CD4-positive, alpha-beta T cell treated with Interleukin-17A for 4 hours (primary cell): ENCODE data around the gene CCDC154.
"Not testable (repeated sequence)": the region's sequence is repeated elsewhere in the genome, so short reads cannot be mapped to it uniquely, and the experiment has no call there.

ENCODE experiments used
- DNase-seq: peaks from one replicate; pipeline ENCODE4 v3.0.0-alpha.2; 2020; ENCODE audit warnings: mixed read lengths

The CCDC154 gene

DNA sequence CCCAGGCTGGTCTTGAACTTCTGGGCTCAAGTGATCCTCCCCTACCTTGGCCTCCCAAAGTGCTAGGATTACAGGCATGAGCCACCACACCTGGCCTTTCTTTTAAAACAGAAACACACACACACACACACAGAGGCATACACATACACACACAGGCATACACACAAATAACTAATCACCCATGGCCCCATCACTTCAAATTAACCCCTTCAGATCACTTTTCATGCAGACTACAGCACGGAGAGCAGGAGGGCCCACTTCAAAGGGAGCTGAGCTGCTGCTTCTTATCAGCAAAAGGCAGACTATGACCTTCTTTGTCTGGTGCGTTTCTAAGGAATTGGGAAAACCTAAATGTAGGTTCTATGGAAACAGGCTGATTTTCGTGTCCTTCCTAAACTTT is 28.6 kb upstream of the CCDC154 start:
- no peak for DNase-seq

DNA sequence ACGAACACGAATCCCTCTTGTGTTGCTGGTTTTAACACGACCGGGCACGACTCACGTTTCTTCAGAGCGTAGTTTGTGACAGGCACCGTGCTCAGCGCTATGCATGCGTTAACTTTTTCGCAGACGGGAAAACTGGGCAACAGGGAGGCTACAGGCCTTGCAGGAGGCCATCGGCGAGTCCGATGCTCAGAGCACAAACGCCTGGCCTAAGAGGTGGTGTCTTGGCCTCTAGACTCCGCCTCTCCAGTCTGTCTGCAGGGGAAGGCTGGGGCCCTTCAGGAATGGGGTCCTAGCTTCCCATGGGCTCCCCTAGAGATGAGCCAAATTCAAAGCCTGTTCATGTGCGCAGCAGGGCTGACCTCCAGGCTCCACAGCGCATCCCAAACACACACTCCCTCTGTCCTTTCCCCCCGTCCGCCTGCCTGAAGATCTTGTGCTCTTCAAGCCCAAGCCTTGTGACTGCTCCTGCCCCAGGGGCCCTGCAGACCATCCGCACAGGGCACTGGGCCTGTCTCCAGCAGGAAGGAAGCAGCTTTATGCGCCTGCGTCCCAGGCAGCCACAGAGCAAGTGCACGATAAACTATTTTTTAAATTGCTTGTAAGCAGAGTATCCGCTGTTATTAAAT is 27.3 kb upstream of the CCDC154 start:
- no peak for DNase-seq

DNA sequence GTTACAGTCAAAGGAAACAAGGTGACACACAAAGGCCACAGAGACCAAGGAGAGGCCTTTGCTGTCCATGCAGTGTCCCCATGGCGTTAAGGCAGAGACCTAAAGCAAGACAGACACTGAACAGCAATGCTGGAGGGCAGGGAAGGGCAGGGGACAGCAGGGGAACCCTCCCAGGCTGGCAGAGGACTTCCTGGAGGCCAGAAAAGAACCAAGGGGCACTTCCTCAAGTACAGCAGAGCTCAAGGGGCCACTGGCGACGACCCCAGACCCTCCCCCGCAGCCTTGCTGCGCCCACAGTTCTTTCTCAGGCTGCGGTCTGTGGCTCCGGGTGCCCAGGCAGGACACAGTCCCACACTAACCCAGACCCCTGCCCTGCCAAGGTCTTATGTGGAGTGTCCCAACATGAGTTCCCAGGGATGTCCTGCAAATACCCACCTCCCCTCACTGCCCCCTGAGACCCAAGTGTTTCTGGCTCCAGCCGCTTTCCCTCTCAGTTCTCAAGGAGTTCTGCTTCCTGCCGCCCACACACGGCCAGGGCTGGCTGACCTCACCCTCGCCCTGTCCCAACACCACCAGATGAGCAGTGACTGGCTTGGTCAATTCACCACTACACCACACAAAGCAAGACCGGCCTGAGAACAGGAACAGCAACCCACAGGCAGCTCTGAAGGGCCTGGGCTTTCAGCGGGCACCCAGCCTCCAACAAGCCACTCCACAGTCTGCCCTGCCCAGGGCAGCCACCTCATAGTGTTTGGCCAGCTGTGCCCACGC is 26.3 kb upstream of the CCDC154 start:
- no peak for DNase-seq

DNA sequence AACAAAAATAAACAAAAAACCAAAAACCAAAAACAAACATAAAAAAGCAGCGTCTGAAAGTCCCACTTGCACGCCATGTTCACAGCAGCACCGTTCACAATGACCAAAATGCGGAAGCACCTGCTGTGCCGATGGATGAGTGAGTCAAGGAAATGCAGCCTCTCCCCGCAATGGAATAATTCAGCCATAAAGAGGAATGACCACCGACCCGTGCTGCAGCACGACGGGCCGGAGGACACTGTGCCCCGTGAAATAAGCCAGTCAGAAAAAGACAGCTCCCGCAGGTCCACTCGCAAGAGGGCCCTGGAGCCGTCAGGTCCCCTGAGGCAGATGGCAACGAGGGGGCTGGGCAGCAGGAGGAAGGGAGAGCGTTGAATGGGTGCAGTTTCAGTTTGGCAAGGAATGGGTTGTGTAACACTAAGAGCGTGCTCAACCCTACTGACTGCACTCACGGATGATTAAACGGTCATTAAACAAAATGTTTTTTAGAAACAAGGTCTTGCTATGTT is 25.4 kb upstream of the CCDC154 start:
- DNase-seq: no peak

- not testable (repeated sequence) for DNase-seq
Measured at GRCh38 chr16:1469141-1469540, 24.8 kb upstream of the CCDC154 start.

GRCh38 chr16:1468426-1468810 is 24.1 kb upstream of the CCDC154 start:
- no peak for DNase-seq

- no peak for DNase-seq
Measured at GRCh38 chr16:1466968-1467521, 22.7 kb upstream of the CCDC154 start.

DNA sequence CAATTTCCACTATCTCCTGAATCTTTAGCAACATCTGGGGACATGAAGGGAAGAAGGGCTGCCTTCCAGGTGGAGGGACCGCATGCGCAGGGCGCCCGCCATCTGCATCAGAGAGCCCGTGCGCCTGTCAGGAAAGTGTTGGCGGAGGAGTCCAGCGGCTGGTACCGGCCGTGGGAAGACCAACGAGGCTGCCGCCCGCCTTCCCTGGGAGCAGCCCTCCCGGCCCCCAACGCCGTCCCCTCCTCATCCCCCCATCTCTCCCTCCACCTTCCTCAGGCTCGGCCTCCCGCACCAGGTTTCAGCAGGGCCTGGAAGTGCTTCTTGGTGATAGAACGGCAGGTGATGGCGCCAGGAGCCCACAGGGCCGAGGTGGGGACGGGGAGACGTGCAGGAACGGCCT is 21.7 kb upstream of the CCDC154 start:
- DNase-seq: no peak

DNA sequence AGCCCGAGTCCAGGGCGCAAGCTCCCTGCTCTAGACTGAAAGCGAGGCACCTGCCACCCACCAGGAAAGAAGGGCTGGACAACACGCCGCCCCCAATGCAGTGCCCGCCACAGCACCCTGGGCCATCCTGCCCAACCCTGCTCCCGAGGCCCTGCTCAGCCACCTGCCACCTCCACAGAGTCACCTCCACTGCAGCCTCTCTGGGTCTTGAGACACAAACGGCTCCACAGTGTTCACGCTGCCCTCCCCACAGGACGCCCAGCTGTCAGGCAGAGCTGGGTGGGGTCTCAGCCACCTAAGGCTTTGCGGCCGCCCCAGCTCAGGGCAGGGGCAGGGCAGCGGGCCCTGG is 21.2 kb upstream of the CCDC154 start:
- no peak for DNase-seq

GRCh38 chr16:1464894-1465566 is 20.7 kb upstream of the CCDC154 start:
- DNase-seq: no peak

DNA sequence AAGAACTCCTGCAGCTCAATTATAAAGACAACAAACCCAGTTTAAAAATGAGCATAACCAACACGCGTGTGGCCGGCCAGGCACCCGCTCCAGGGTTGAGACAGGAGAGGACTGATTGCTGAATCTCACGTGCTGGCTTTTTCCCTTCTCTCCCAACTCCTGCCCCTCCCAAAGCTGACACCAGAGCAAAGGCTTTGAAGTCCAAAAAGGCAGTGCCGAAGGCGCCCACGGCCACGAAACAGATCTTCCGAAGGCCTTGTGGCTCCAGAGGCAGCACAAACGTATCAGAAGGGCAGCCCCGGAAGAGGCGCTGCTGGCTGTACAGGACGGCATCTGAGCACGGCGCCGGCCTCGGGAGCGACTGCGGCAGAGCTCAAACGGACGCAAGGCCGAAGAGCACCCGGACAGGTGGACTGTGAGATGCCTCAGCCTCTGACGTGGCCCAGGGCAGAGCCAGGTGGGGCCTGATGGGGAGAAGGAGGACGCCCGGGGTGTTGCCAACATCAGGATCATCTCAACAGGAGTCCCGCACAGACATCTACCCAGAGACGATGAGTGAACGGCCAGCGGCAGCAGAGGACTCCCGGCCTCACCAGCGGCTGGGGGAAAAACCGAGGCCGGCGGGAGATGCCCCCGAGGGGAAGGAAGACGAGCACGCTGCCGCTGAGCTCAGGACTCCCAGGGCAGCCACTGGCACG is 20.0 kb upstream of the CCDC154 start:
- DNase-seq: no peak

GRCh38 chr16:1461146-1461545 is 16.8 kb upstream of the CCDC154 start:
- DNase-seq: no peak

DNA sequence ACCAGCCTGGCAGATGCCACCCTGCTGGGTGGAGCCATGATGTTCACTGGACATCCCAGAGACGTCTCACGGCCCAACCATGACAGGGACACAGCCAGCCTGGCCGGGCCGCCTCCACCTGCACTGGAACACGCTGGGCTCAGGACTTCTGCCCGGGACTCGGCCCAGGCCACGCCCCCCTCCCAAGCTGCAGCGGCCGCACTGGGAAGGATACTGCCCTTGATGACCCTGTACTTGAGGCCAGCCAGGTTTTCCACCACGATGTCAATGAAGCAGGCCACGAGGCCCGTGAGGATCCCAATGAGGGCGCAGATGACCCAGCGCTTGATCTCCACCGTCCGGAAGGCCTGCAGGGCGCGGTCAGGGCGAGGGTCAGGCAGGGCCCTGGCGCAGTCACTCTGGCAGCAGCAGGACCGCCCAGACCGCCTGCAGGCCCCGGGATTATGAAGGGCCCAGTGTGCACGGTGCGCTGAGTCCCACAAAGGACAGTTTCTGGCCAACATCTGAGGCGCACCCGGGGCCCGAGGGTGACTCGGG is 16.3 kb upstream of the CCDC154 start:
- no peak for DNase-seq

GRCh38 chr16:1459967-1460366 is 15.6 kb upstream of the CCDC154 start:
- no peak for DNase-seq

- no peak for DNase-seq
Measured at GRCh38 chr16:1458977-1459341, 14.6 kb upstream of the CCDC154 start.

DNA sequence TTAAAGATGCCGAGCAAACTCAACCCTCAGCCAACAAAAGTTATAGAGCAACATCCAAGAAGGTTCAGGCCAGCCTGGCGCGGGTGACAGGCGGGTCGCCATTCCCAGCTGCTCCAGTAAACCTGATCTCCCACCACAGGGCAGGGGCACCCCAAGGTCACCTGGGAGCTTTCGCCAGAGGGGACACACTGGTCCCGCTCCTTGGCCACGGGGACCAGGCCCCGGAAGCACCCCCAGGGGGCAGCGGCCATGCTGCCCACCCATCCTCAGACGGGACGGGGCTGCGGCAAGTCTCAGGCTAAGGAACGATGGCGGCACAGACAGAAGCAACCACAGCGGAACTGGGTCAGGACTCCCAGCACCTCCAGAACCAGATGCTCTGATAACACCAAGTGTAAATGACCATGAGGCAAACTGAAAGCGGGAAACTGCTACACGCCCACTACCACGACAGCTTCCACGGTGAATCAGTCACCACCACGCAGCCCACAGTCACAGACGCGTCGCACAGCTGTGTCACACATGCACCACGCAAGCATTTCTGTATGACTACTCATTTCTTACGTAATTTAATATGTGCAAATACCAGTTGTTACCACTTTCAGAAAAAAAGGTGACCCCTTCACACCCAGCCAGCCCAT is 14.1 kb upstream of the CCDC154 start:
- no peak for DNase-seq

DNA sequence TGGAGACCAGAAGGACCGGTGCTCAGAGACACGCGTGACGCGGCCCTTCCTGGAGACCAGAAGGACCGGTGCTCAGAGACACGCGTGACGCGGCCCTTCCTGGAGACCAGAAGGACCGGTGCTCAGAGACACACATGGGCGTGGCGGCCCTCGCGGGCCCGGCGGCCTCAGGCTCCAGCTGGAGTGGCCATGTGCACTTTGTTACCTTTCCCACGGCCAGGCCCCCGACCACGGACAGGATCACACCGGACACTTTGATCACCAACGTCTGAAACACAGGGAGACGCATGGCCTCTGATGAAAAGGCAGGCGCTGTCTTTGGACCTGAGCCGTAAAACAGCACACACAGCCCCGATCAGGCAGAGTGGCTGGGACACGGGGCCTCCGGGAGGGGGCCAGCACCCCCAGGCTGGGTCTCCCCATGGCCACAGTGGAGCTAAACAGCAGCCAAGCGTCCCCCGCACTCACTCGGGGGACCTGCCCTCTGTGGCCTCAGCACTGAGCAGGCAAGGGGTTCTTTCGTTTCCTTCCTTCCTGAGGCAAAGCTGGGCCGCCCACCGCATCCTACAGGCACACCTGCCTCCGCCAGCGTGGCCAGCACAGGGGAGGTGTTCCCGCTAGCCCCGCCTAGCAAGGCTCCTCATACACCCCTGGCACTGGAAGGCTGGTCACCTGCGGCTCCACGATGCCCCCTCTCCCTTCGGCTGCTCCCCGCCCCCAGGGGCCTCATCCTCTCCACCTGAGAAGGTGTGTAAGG is 13.3 kb upstream of the CCDC154 start:
- no peak for DNase-seq

DNA sequence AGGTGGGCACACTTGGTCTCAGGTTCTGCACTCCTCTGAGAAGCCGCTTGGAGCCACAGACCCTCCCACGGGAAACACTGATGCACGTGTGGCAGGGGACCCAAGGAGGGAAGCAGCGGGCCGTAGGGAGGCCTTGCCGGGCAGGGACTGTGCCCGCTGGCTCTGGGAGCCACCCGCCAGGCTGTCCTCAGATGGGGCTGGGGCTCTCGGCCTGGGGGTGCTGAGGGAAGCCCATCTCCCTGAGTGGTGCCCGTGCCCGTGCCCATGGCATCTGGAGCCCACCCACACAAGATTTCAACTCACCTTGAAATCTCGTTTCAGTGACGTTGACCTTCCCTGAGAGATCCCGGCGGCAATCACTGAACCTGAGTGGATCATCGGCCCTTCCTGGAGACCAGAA is 12.6 kb upstream of the CCDC154 start:
- no peak for DNase-seq

- DNase-seq: no peak
Measured at GRCh38 chr16:1455190-1456171, 11.1 kb upstream of the CCDC154 start.

DNA sequence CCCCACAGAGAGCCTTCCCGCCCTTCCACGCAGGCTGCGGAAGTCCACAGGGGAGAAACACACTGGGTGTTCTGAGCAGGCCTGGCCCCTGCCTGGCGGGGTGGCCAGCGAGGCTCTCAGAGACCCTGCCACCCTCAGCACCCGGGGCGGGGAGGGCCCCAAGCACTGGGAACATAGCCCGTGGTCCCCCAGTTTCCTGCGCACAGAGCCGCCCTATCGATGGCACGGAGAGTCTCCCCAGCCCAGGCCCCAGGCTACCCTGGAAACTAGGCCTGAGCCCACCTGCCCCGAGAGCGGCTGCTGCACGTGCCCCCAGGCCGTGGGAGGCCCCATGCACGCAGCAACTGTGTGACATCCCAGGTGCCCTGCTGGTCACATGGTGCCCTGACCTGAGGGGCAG is 10.2 kb upstream of the CCDC154 start:
- DNase-seq: no peak
